Fibroblast of the aortic adventitia (primary cell): ENCODE data around the gene PCNX2. TPM values are rescaled to one million over a fixed set of nuclear protein-coding genes. Genes with fewer than 3 reads are reported as not detected.

Experiments
- DNase-seq: peaks from one replicate; pipeline ENCODE4 v3.0.0-alpha.2; 2010; ENCODE audit warnings: low read depth
- H3K4me3 ChIP-seq: 2 replicates; pipeline ENCODE4 v1.5.1; 2011; ENCODE audit warnings: low read depth, mild to moderate bottlenecking, control low read depth, low read length, moderate library complexity
- CTCF ChIP-seq: IDR thresholded peaks from 2 replicates; pipeline ENCODE4 v1.5.1; 2011; ENCODE audit warnings: mild to moderate bottlenecking, low read length, control low read depth, inconsistent platforms; ENCODE audit not compliant: insufficient read depth
- total RNA-seq: library from RNA; depleted of rRNA; stranded (reverse); fragments of >200 nt; gene quantifications from 2 replicates; pipeline ENCODE4 v1.2.3, GENCODE V29; 2012; ENCODE audit warnings: low replicate concordance

PCNX2 gene
- total RNA-seq, 1 donor, result 70.7 TPM

GRCh38 chr1:233253231-233253831, 42.2 kb downstream of the PCNX2 start:
- no peak for TF ChIP-seq CTCF

GRCh38 chr1:233252441-233252840, 43.1 kb downstream of the PCNX2 start:
- DNase-seq, result no peak
- no peak for TF ChIP-seq CTCF
- no peak overlapping the region for H3K4me3 ChIP-seq

More at GRCh38 chr1:233253231-233253831, 42.2 kb downstream of the PCNX2 start:
- no peak for DNase-seq
- H3K4me3 ChIP-seq, result no peak overlapping the region

GRCh38 chr1:233251201-233251720, 44.3 kb downstream of the PCNX2 start:
- TF ChIP-seq CTCF, result no peak
- H3K4me3 ChIP-seq, result no peak overlapping the region
- no peak for DNase-seq

GRCh38 chr1:233248014-233248413, 47.5 kb downstream of the PCNX2 start:
- no peak overlapping the region for H3K4me3 ChIP-seq
- TF ChIP-seq CTCF, result no peak
- DNase-seq, result no peak

- DNase-seq, result no peak
- H3K4me3 ChIP-seq, result no peak overlapping the region
- no peak for TF ChIP-seq CTCF
Measured at GRCh38 chr1:233246965-233247364, 48.6 kb downstream of the PCNX2 start.

- DNase-seq, result no peak
- TF ChIP-seq CTCF, result no peak
- H3K4me3 ChIP-seq, result no peak overlapping the region
Measured at GRCh38 chr1:233245191-233245765, 50.2 kb downstream of the PCNX2 start.

- no peak for TF ChIP-seq CTCF
- DNase-seq, result peak; percentile 45
- H3K4me3 ChIP-seq, result no peak overlapping the region
Measured at GRCh38 chr1:233244183-233244582, 51.3 kb downstream of the PCNX2 start.
